Heart left ventricle (tissue), 16 donors: ENCODE measurements around the gene EXOSC6. TPM values are rescaled to one million over a fixed set of nuclear protein-coding genes. Genes with fewer than 3 reads are reported as not detected.
A peak's percentile ranks its signal among the peaks of the same experiment; 100 is the strongest.

Experiments used
- ATAC-seq, 4 donors: fragments of 200-7000 bp; cut with Tn5 transposase; one replicate each; pipeline ENCODE4 v1.9.1; 2020 to 2022; ENCODE audit warnings: moderate library complexity in 4 of 4, mild to moderate bottlenecking in 3 of 4, moderate number of reproducible peaks in 1 of 4
- DNase-seq, 5 donors: peaks; one replicate each; pipeline ENCODE4 v3.0.0-alpha.2; 2020
- H3K27ac ChIP-seq, 12 donors: fragments of 200-600 bp; sonication (generic) in 4 of 12; one replicate each; pipeline versions ENCODE4 v1.5.0 to v1.8.0; 2016 to 2022; ENCODE audit warnings: mild to moderate bottlenecking in 2 of 12
- H3K27me3 ChIP-seq, 9 donors: fragments of 200-600 bp; sonication (generic) in 2 of 9; one replicate each; pipeline versions ENCODE4 v1.5.1 to v1.8.0; 2016 to 2022; ENCODE audit warnings: mild to moderate bottlenecking in 3 of 9
- H3K36me3 ChIP-seq, 9 donors: fragments of 200-600 bp; sonication (generic) in 2 of 9; one replicate each; pipeline versions ENCODE4 v1.5.0 to v1.8.0; 2018 to 2022; ENCODE audit warnings: mild to moderate bottlenecking in 2 of 9
- H3K4me1 ChIP-seq, 12 donors: fragments of 200-600 bp; sonication (generic) in 4 of 12; one replicate each; pipeline versions ENCODE4 v1.5.0 to v1.8.0; 2016 to 2022; ENCODE audit warnings: mild to moderate bottlenecking in 3 of 12
- H3K4me3 ChIP-seq, 12 donors: fragments of 200-600 bp; sonication (generic) in 4 of 12; one replicate each; pipeline versions ENCODE4 v1.5.0 to v1.8.0; 2017 to 2022; ENCODE audit warnings: mild to moderate bottlenecking in 9 of 12, moderate library complexity in 4 of 12
- H3K9me3 ChIP-seq, 12 donors: fragments of 200-600 bp; sonication (generic) in 4 of 12; one replicate each; pipeline versions ENCODE4 v1.5.0 to v1.8.0; 2016 to 2022; ENCODE audit warnings: mild to moderate bottlenecking in 1 of 12
- CTCF ChIP-seq, 12 donors: fragments of 200-600 bp; sonication (generic) in 4 of 12; IDR thresholded peaks; one replicate each; pipeline versions ENCODE4 v1.5.0 to v1.8.0; 2018 to 2022; ENCODE audit warnings: antibody characterized with exemption in 12 of 12, mild to moderate bottlenecking in 5 of 12
- POLR2A ChIP-seq, 2 donors: fragments of 450-650 bp; IDR thresholded peaks; one replicate each; pipeline ENCODE4 v1.6.1; 2017; ENCODE audit warnings: antibody characterized with exemption in 2 of 2, mild to moderate bottlenecking in 2 of 2, moderate library complexity in 2 of 2
- WGBS, 4 donors: extraction: QIAGEN DNeasy Blood & Tissue Kit in 2 of 4; methylation state at CpG; one replicate each; pipeline versions ENCODE4 v1.1.5 to v1.1.7; 2013 to 2018; 5-methylcytosine and 5-hydroxymethylcytosine counted together
- intact Hi-C, 10 donors: fragments of 100-400 bp; cut with DNase I; formaldehyde crosslinking; loops; one replicate each; pipeline versions ENCODE4 v1.11.1 to v1.14.2; 2022
- long read RNA-seq, 3 donors: library from polyadenylated mRNA; unstranded; transcript quantifications; one replicate each; pipeline ENCODE4 v2.0.0, GENCODE V29; 2020 to 2021
- polyA plus RNA-seq, 2 donors: library from polyadenylated mRNA; stranded (reverse); fragments of 200-250 nt; gene quantifications; one replicate each; pipeline ENCODE4 v1.2.3, GENCODE V29; 2013
- total RNA-seq, 9 donors: library from RNA; depleted of rRNA in 2 of 9; stranded (reverse); fragments of >200 nt in 2 of 9; fragmentation: NEBNext Ultra II Directional in 3 of 9; extraction: Animal tissue kit (Norgen Biotek cat#: 25700) in 3 of 9; gene quantifications; one replicate each; pipeline versions ENCODE4 v1.1.0 to v1.2.4, GENCODE V29; 2016 to 2023
- donor health status: ischemic (EF 13 %, LVEDD 7.1; RV severe dilation, severe dysfunction).
- donor health status: healthy with polysubstance abuse.
- donor health status: DM: no; HTN: yes; CAD: no.
- donor health status: DM: no; HTN: no; CAD: no.
- donor health status: ischemic (EF 25% LVEDD 6.9; RV normal size, moderate dysfunction).
- donor health status: ischemic (EF 25% LVEDD 5.7; RV mildly dilated, moderate dysfunction).
- donor health status: healthy.
- donor health status: DM: yes; HTN: yes; CAD: no.
- donor health status: ischemic (EF 35%, LVEDD 5.7; RV mildly dilated, moderate dysfunction).
- donor health status: nonischemic (EF 11% LVEDD 7.7; RV severe dilation, severe dysfunction).
- donor health status: DM: yes; HTN: yes; CAD: no.
- donor health status: PGD.
- donor health status: ischemic (EF 29% LVEDD 5.4; RV normal size, mild dysfunction).
- donor health status: nonischemic (EF 23%, LVEDD 6.1; RV moderate dilation, normal function).

Gene EXOSC6
- total RNA-seq (10 to 100 TPM; 10.5 to 19.2 (median 15.4) TPM), polyA plus RNA-seq (10 to 100 TPM in 1 of 2 donors, 1 to 10 TPM in 1; 7.1 to 12.0 TPM)
- long read RNA-seq, donor 1, full-length matches to known transcripts, result 30 of 33 reads
- long read RNA-seq, donor 1, partial matches to known transcripts, result 0 of 33 reads
- long read RNA-seq, donor 1, other reads (novel, unspliced or antisense), result 3 of 33 reads
- long read RNA-seq, donor 2, full-length matches to known transcripts, result 3 of 4 reads
- long read RNA-seq, donor 2, partial matches to known transcripts, result 0 of 4 reads
- long read RNA-seq, donor 2, other reads (novel, unspliced or antisense), result 1 of 4 reads
- long read RNA-seq, donor 3, full-length matches to known transcripts, result 26 of 26 reads
- long read RNA-seq, donor 3, partial matches to known transcripts, result 0 of 26 reads
- long read RNA-seq, donor 3, other reads (novel, unspliced or antisense), result 0 of 26 reads

GRCh38 chr16:70251629-70252354 is at the start of gene EXOSC6:
EXOSC6 (minus strand) TSS chr16:70251940; CDS start chr16:70251900, 40 bp downstream.
- WGBS, 4 donors, result 2 to 8% (median 5%) methylated on average over 18 to 65 of the region's 65 CpGs
- Histone ChIP-seq H3K9me3 (no peaks in the 10 kb centered on the region), H3K27ac (peak within 1 kb of the TSS; percentile 7 to 93 (median 86)), H3K4me1 (peaks cover 0 to 27% (median 20%) of the 10 kb centered on the region in 12 donors), H3K27me3 (no peaks in the 10 kb centered on the region), H3K36me3 (peaks cover 0 to 76% (median 51%) of the 10 kb centered on the region in 9 donors), H3K4me3 (peak within 1 kb of the TSS; percentile 64 to 98 (median 82))
- intact Hi-C loops, result no loop called here
- TF ChIP-seq CTCF (IDR thresholded peaks at IDR 0.05), result peak; percentile 82 to 98 (median 94)
- TF ChIP-seq POLR2A (IDR thresholded peaks at IDR 0.05), result peak in 1 of 2 donors; percentile 68
- ATAC-seq, result peak; percentile 96 to 99 (median 98)
- peak; percentile 90 to 96 (median 94) for DNase-seq

- Histone ChIP-seq H3K27me3 (no peaks in the 10 kb centered on the region), H3K4me1 (peaks cover 0 to 36% (median 9%) of the 10 kb centered on the region in 12 donors), H3K4me3 (no peak overlapping the region), H3K9me3 (peaks cover 0 to 17% (median 3%) of the 10 kb centered on the region in 12 donors), H3K27ac (no peak overlapping the region), H3K36me3 (peaks cover 0 to 15% (median 6%) of the 10 kb centered on the region in 9 donors)
- TF ChIP-seq CTCF (IDR thresholded peaks at IDR 0.05) (no peak), POLR2A (IDR thresholded peaks at IDR 0.05) (no peak)
- no peak for DNase-seq
- no peak for ATAC-seq
- WGBS, 4 donors, result 95 to 100% (median 97%) methylated on average over 1 of the region's 1 CpG
- intact Hi-C loops, result loop anchor here in 1 of 10 donors (5.0 kb wide), 1 partner anchor 46 kb away; the partner anchor contains the start of gene DDX19A
Measured at GRCh38 chr16:70301121-70301520, 49.4 kb upstream of the EXOSC6 start.

- peaks cover 0 to 15% (median 6%) of the 10 kb centered on the region in 9 donors for H3K36me3 ChIP-seq
- H3K9me3 ChIP-seq, result peaks cover 0 to 17% (median 3%) of the 10 kb centered on the region in 12 donors
- H3K4me3 ChIP-seq, result peak within 1 kb of the TSS; percentile 77 to 98 (median 88)
- H3K4me1 ChIP-seq, result peaks cover 0 to 24% (median 9%) of the 10 kb centered on the region in 12 donors
- ATAC-seq (peak; percentile 91 to 96 (median 94)), DNase-seq (peak; percentile 77 to 90 (median 85))
- peak within 1 kb of the TSS; percentile 84 to 96 (median 93) for H3K27ac ChIP-seq
- TF ChIP-seq CTCF (IDR thresholded peaks at IDR 0.05), result no peak
- TF ChIP-seq POLR2A (IDR thresholded peaks at IDR 0.05), result peak in 1 of 2 donors; percentile 49
- no peaks in the 10 kb centered on the region for H3K27me3 ChIP-seq
- intact Hi-C loops, result loop anchor here in 8 of 10 donors (1.0 to 10.0 kb wide), 3 partner anchors 46 to 48 kb away; partner anchors contain the start of gene DDX19A (in 8 of the 8)
- 1 to 2% (median 1%) methylated on average over 29 to 37 of the region's 37 CpGs for WGBS, 4 donors
Measured at GRCh38 chr16:70298988-70299938, 47.5 kb upstream of the EXOSC6 start, which contains the start of gene DDX19B. DDX19B (plus strand) TSS chr16:70299186; CDS start chr16:70299298, 112 bp downstream.
